ENCODE data around the gene UGT1A3.
"Not testable (repeated sequence)": the region's sequence is repeated elsewhere in the genome, so short reads cannot be mapped to it uniquely, and the experiment has no call there.

Gene UGT1A3

GRCh38 chr2:233692648-233693047 is 36.2 kb upstream of the UGT1A3 start, which contains the start of gene UGT1A6:
Gene UGT1A6, plus strand, starts transcription at chr2:233692890. Its CDS starts 115 bp downstream, at chr2:233693005.
- Histone ChIP-seq H3K9me3 (ENCODE audit: low read length) (no peaks in the 10 kb centered on the region), H3K36me3 (ENCODE audit: insufficient read depth, low read length) (no peaks in the 10 kb centered on the region), H3K4me3 (ENCODE audit: low read depth in 1 of 2, low read length in 2 of 2) (no peak within 1 kb of the TSS), H3K27me3 (ENCODE audit: control insufficient read depth in 1 of 2, insufficient read depth in 2 of 2, low read length in 2 of 2) (no peaks in the 10 kb centered on the region), H3K9ac (ENCODE audit: low read length) (no peak within 1 kb of the TSS), H3K27ac (ENCODE audit: low read depth, low read length) (no peak within 1 kb of the TSS), H3K4me1 (ENCODE audit: insufficient read depth, low read length) (no peaks in the 10 kb centered on the region)

GRCh38 chr2:233693963-233694362 is 34.9 kb upstream of the UGT1A3 start:
- Histone ChIP-seq H3K9ac (ENCODE audit: low read length) (no peak overlapping the region), H3K4me1 (ENCODE audit: insufficient read depth, low read length) (no peaks in the 10 kb centered on the region), H3K27me3 (ENCODE audit: control insufficient read depth in 1 of 2, insufficient read depth in 2 of 2, low read length in 2 of 2) (no peaks in the 10 kb centered on the region), H3K4me3 (ENCODE audit: low read depth in 1 of 2, low read length in 2 of 2) (no peak overlapping the region), H3K36me3 (ENCODE audit: insufficient read depth, low read length) (no peaks in the 10 kb centered on the region), H3K27ac (ENCODE audit: low read depth, low read length) (no peak overlapping the region), H3K9me3 (ENCODE audit: low read length) (no peaks in the 10 kb centered on the region)

- H3K4me1 ChIP-seq (ENCODE audit: insufficient read depth, low read length): no peaks in the 10 kb centered on the region
- H3K4me3 ChIP-seq (ENCODE audit: low read depth in 1 of 2, low read length in 2 of 2): no peak overlapping the region
- no peak overlapping the region for H3K27ac ChIP-seq (ENCODE audit: low read depth, low read length)
- H3K27me3 ChIP-seq (ENCODE audit: control insufficient read depth in 1 of 2, insufficient read depth in 2 of 2, low read length in 2 of 2): no peaks in the 10 kb centered on the region
- no peaks in the 10 kb centered on the region for H3K9me3 ChIP-seq (ENCODE audit: low read length)
- no peaks in the 10 kb centered on the region for H3K36me3 ChIP-seq (ENCODE audit: insufficient read depth, low read length)
- H3K9ac ChIP-seq (ENCODE audit: low read length): no peak overlapping the region
Observed at GRCh38 chr2:233698740-233699139, 30.1 kb upstream of the UGT1A3 start.

- H3K4me3 ChIP-seq (ENCODE audit: low read depth in 1 of 2, low read length in 2 of 2): no peak overlapping the region
- H3K9me3 ChIP-seq (ENCODE audit: low read length): no peaks in the 10 kb centered on the region
- H3K27ac ChIP-seq (ENCODE audit: low read depth, low read length): no peak overlapping the region
- no peaks in the 10 kb centered on the region for H3K36me3 ChIP-seq (ENCODE audit: insufficient read depth, low read length)
- no peaks in the 10 kb centered on the region for H3K27me3 ChIP-seq (ENCODE audit: control insufficient read depth in 1 of 2, insufficient read depth in 2 of 2, low read length in 2 of 2)
- no peak overlapping the region for H3K9ac ChIP-seq (ENCODE audit: low read length)
- H3K4me1 ChIP-seq (ENCODE audit: insufficient read depth, low read length): no peaks in the 10 kb centered on the region
Observed at GRCh38 chr2:233699424-233700027, 29.3 kb upstream of the UGT1A3 start.

GRCh38 chr2:233700028-233700635 is 28.7 kb upstream of the UGT1A3 start:
- Histone ChIP-seq H3K27me3 (ENCODE audit: control insufficient read depth in 1 of 2, insufficient read depth in 2 of 2, low read length in 2 of 2) (no peaks in the 10 kb centered on the region), H3K9me3 (ENCODE audit: low read length) (no peaks in the 10 kb centered on the region), H3K27ac (ENCODE audit: low read depth, low read length) (no peak overlapping the region), H3K36me3 (ENCODE audit: insufficient read depth, low read length) (no peaks in the 10 kb centered on the region), H3K4me3 (ENCODE audit: low read depth in 1 of 2, low read length in 2 of 2) (no peak overlapping the region), H3K4me1 (ENCODE audit: insufficient read depth, low read length) (no peaks in the 10 kb centered on the region), H3K9ac (ENCODE audit: low read length) (no peak overlapping the region)

- not testable (repeated sequence) for H3K9ac ChIP-seq (ENCODE audit: low read length); H3K4me3 ChIP-seq (ENCODE audit: low read depth in 1 of 2, low read length in 2 of 2); H3K36me3 ChIP-seq (ENCODE audit: insufficient read depth, low read length); H3K4me1 ChIP-seq (ENCODE audit: insufficient read depth, low read length); H3K27me3 ChIP-seq (ENCODE audit: control insufficient read depth in 1 of 2, insufficient read depth in 2 of 2, low read length in 2 of 2); H3K9me3 ChIP-seq (ENCODE audit: low read length); H3K27ac ChIP-seq (ENCODE audit: low read depth, low read length)
Observed at GRCh38 chr2:233700842-233701241, 28.0 kb upstream of the UGT1A3 start.

- Histone ChIP-seq H3K36me3 (ENCODE audit: insufficient read depth, low read length) (no peaks in the 10 kb centered on the region), H3K4me1 (ENCODE audit: insufficient read depth, low read length) (no peaks in the 10 kb centered on the region), H3K9ac (ENCODE audit: low read length) (no peak overlapping the region), H3K27ac (ENCODE audit: low read depth, low read length) (no peak overlapping the region), H3K9me3 (ENCODE audit: low read length) (no peaks in the 10 kb centered on the region), H3K4me3 (ENCODE audit: low read depth in 1 of 2, low read length in 2 of 2) (no peak overlapping the region), H3K27me3 (ENCODE audit: control insufficient read depth in 1 of 2, insufficient read depth in 2 of 2, low read length in 2 of 2) (no peaks in the 10 kb centered on the region)
Observed at GRCh38 chr2:233702238-233702637, 26.6 kb upstream of the UGT1A3 start.

- Histone ChIP-seq H3K4me1 (ENCODE audit: insufficient read depth, low read length) (no peaks in the 10 kb centered on the region), H3K9me3 (ENCODE audit: low read length) (no peaks in the 10 kb centered on the region), H3K27ac (ENCODE audit: low read depth, low read length) (no peak overlapping the region), H3K36me3 (ENCODE audit: insufficient read depth, low read length) (no peaks in the 10 kb centered on the region), H3K27me3 (ENCODE audit: control insufficient read depth in 1 of 2, insufficient read depth in 2 of 2, low read length in 2 of 2) (no peaks in the 10 kb centered on the region), H3K9ac (ENCODE audit: low read length) (no peak overlapping the region), H3K4me3 (ENCODE audit: low read depth in 1 of 2, low read length in 2 of 2) (no peak overlapping the region)
Observed at GRCh38 chr2:233705911-233706506, 22.8 kb upstream of the UGT1A3 start.

- H3K4me3 ChIP-seq (ENCODE audit: low read depth in 1 of 2, low read length in 2 of 2): no peak overlapping the region
- H3K36me3 ChIP-seq (ENCODE audit: insufficient read depth, low read length): no peaks in the 10 kb centered on the region
- no peaks in the 10 kb centered on the region for H3K9me3 ChIP-seq (ENCODE audit: low read length)
- H3K4me1 ChIP-seq (ENCODE audit: insufficient read depth, low read length): no peaks in the 10 kb centered on the region
- peaks cover 0 to 3% of the 10 kb centered on the region in 2 donors for H3K27me3 ChIP-seq (ENCODE audit: control insufficient read depth in 1 of 2, insufficient read depth in 2 of 2, low read length in 2 of 2)
- no peak overlapping the region for H3K9ac ChIP-seq (ENCODE audit: low read length)
- no peak overlapping the region for H3K27ac ChIP-seq (ENCODE audit: low read depth, low read length)
Observed at GRCh38 chr2:233706720-233707119, 22.1 kb upstream of the UGT1A3 start.

- no peak overlapping the region for H3K4me3 ChIP-seq (ENCODE audit: low read depth in 1 of 2, low read length in 2 of 2)
Observed at GRCh38 chr2:233707940-233708644, 20.8 kb upstream of the UGT1A3 start.

GRCh38 chr2:233708942-233709341 is 19.9 kb upstream of the UGT1A3 start:
- H3K9me3 ChIP-seq (ENCODE audit: low read length): no peaks in the 10 kb centered on the region
- peaks cover 0 to 3% of the 10 kb centered on the region in 2 donors for H3K27me3 ChIP-seq (ENCODE audit: control insufficient read depth in 1 of 2, insufficient read depth in 2 of 2, low read length in 2 of 2)
- H3K27ac ChIP-seq (ENCODE audit: low read depth, low read length): no peak overlapping the region
- H3K4me3 ChIP-seq (ENCODE audit: low read depth in 1 of 2, low read length in 2 of 2): no peak overlapping the region
- H3K36me3 ChIP-seq (ENCODE audit: insufficient read depth, low read length): no peaks in the 10 kb centered on the region
- H3K4me1 ChIP-seq (ENCODE audit: insufficient read depth, low read length): no peaks in the 10 kb centered on the region
- no peak overlapping the region for H3K9ac ChIP-seq (ENCODE audit: low read length)

More at GRCh38 chr2:233707940-233708644, 20.8 kb upstream of the UGT1A3 start:
- H3K27me3 ChIP-seq (ENCODE audit: control insufficient read depth in 1 of 2, insufficient read depth in 2 of 2, low read length in 2 of 2): peaks cover 0 to 3% of the 10 kb centered on the region in 2 donors
- H3K4me1 ChIP-seq (ENCODE audit: insufficient read depth, low read length): no peaks in the 10 kb centered on the region
- H3K36me3 ChIP-seq (ENCODE audit: insufficient read depth, low read length): no peaks in the 10 kb centered on the region
- H3K9ac ChIP-seq (ENCODE audit: low read length): no peak overlapping the region
- H3K27ac ChIP-seq (ENCODE audit: low read depth, low read length): no peak overlapping the region
- no peaks in the 10 kb centered on the region for H3K9me3 ChIP-seq (ENCODE audit: low read length)

Data from muscle layer of colon (tissue), 2 donors.